CD4-positive, alpha-beta T cell (primary cell): ENCODE data around the gene SDE2. TPM values are rescaled to one million over a fixed set of nuclear protein-coding genes. Genes with fewer than 3 reads are reported as not detected.
"Not testable (repeated sequence)": the region's sequence is repeated elsewhere in the genome, so short reads cannot be mapped to it uniquely, and the experiment has no call there.

ENCODE experiments used
- ATAC-seq: fragments of 200-7000 bp; cut with Tn5 transposase; one replicate; pipeline ENCODE4 v1.10.0; 2022; ENCODE audit warnings: mild to moderate bottlenecking; ENCODE audit not compliant: poor library complexity
- CTCF ChIA-PET: fragments of 350-600 bp; sonication (Branson Sonifier 250); formaldehyde crosslinking; loops from one replicate; lab custom pipeline; 2021; ENCODE audit warnings: antibody characterized with exemption, inconsistent platforms; lab: Charles Lee
- POLR2A ChIA-PET: fragments of 350-600 bp; sonication (Branson Sonifier 250); formaldehyde crosslinking; loops from one replicate; lab custom pipeline; 2021; ENCODE audit warnings: antibody characterized with exemption, inconsistent platforms; lab: Charles Lee
- DNase-seq, 14 experiments: peaks; one replicate each; pipeline ENCODE4 v3.0.0-alpha.2; 2013 to 2020; ENCODE audit warnings: mixed read lengths in 2 of 14
- H3K27ac ChIP-seq, 2 donors: one replicate each; pipeline versions ENCODE4 v1.5.1 to v1.7.0; 2013; ENCODE audit warnings: low read length in 2 of 2, low read depth in 1 of 2, mild to moderate bottlenecking in 1 of 2
- H3K27me3 ChIP-seq, 2 experiments: 1 replicate in 1 of 2; 2 replicates in 1 of 2; pipeline versions ENCODE4 v1.6.1 to v1.7.0; 2013; ENCODE audit warnings: low read length in 2 of 2, control low read depth in 1 of 2, mild to moderate bottlenecking in 1 of 2, moderate library complexity in 1 of 2; ENCODE audit not compliant: insufficient read depth in 2 of 2, control insufficient read depth in 1 of 2
- H3K36me3 ChIP-seq: one replicate; pipeline ENCODE4 v1.6.1; 2013; ENCODE audit warnings: low read length, control low read depth; ENCODE audit not compliant: insufficient read depth
- H3K4me1 ChIP-seq: one replicate; pipeline ENCODE4 v1.6.1; 2013; ENCODE audit warnings: low read length, control low read depth; ENCODE audit not compliant: insufficient read depth
- H3K4me3 ChIP-seq: one replicate; pipeline ENCODE4 v1.5.1; 2013; ENCODE audit warnings: mild to moderate bottlenecking, low read length, moderate library complexity
- H3K9me3 ChIP-seq, 2 experiments: 1 replicate in 1 of 2; 2 replicates in 1 of 2; pipeline versions ENCODE4 v1.6.1 to v1.7.0; 2013; ENCODE audit warnings: low read length in 2 of 2, mild to moderate bottlenecking in 2 of 2, control low read depth in 1 of 2, moderate library complexity in 1 of 2; ENCODE audit not compliant: control insufficient read depth in 1 of 2, insufficient read depth in 1 of 2
- H3K27ac Mint-ChIP-seq: one replicate; pipeline ENCODE4 v1.8.0; 2020; ENCODE audit warnings: mixed read lengths
- H3K27me3 Mint-ChIP-seq: one replicate; pipeline ENCODE4 v1.8.0; 2021; ENCODE audit warnings: mixed read lengths
- H3K36me3 Mint-ChIP-seq: one replicate; pipeline ENCODE4 v1.8.0; 2021; ENCODE audit warnings: low read depth, mixed read lengths
- H3K4me1 Mint-ChIP-seq: one replicate; pipeline ENCODE4 v1.8.0; 2021; ENCODE audit warnings: low read depth, mixed read lengths
- H3K4me3 Mint-ChIP-seq: one replicate; pipeline ENCODE4 v1.8.0; 2020; ENCODE audit warnings: mild to moderate bottlenecking, mixed read lengths
- H3K9me3 Mint-ChIP-seq: one replicate; pipeline ENCODE4 v1.8.0; 2020; ENCODE audit warnings: mixed read lengths
- intact Hi-C, 2 experiments: fragments of 100-400 bp; cut with DNase I in 1 of 2; cut with micrococcal nuclease in 1 of 2; formaldehyde crosslinking; loops; one replicate each; pipeline versions ENCODE4 v1.15.1 to v1.9.0; 2023 to 2025; cut with DNase I, micrococcal nuclease
- total RNA-seq, 174 experiments: library from RNA in 2 of 174; stranded (reverse) in 2 of 174; gene quantifications; one replicate each; pipeline ENCODE4 v1.2.3 and lab custom pipeline; 2021 to 2026
- TF ChIP-seq, protein P1 (sequence below): fragments of 200-600 bp; IDR thresholded peaks from one replicate; pipeline ENCODE4 v1.8.0; 2022; ENCODE audit warnings: antibody characterized with exemption, mild to moderate bottlenecking

The SDE2 gene
- total RNA-seq, 2 experiments from 2014 or later: 48.2 to 49.3 TPM

DNA sequence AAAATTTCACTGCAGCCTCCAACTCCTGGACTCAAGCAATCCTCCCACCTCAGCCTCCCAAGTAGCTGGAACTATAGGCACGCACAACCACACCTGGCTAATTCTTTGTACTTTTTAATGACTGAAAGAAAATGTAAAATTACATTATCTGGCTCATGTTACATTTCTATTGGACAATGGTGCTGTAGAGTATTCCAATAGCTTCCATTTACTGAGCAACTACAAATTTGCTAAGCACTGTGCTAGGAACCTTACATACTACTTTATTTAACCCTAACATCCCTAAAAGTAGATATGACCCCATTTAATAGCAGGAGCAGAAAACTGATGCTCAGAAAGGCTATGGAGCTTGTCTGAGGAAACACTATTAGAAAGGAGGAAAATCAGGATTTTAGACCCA lies 19.7 kb downstream of the SDE2 start:
- H3K36me3 ChIP-seq: peaks cover 59% of the 10 kb centered on the region
- H3K4me1 ChIP-seq: peaks cover 5% of the 10 kb centered on the region
- Mint-ChIP-seq H3K36me3 (peaks cover 69% of the 10 kb centered on the region), H3K9me3 (peaks cover 2% of the 10 kb centered on the region), H3K27ac (no peak overlapping the region), H3K4me3 (no peak overlapping the region), H3K27me3 (no peaks in the 10 kb centered on the region), H3K4me1 (peaks cover 6% of the 10 kb centered on the region)
- CTCF ChIA-PET: interaction anchor here (1.7 kb wide), 1 partner anchor 505 kb away, joined by 4 read pairs; no protein-coding TSS in a partner anchor
- H3K27ac ChIP-seq: no peak overlapping the region
- intact Hi-C loops: loop anchor here (5.0 to 10.0 kb wide), 6 partner anchors 65 to 1465 kb away; partner anchors contain the start of genes TMEM63A (in 2 of the 2) and SRP9 (in 1 of the 2)
- DNase-seq: no peak
- no peak overlapping the region for H3K4me3 ChIP-seq
- H3K27me3 ChIP-seq: no peaks in the 10 kb centered on the region
- no peaks in the 10 kb centered on the region for H3K9me3 ChIP-seq
- TF ChIP-seq, protein P1, sequence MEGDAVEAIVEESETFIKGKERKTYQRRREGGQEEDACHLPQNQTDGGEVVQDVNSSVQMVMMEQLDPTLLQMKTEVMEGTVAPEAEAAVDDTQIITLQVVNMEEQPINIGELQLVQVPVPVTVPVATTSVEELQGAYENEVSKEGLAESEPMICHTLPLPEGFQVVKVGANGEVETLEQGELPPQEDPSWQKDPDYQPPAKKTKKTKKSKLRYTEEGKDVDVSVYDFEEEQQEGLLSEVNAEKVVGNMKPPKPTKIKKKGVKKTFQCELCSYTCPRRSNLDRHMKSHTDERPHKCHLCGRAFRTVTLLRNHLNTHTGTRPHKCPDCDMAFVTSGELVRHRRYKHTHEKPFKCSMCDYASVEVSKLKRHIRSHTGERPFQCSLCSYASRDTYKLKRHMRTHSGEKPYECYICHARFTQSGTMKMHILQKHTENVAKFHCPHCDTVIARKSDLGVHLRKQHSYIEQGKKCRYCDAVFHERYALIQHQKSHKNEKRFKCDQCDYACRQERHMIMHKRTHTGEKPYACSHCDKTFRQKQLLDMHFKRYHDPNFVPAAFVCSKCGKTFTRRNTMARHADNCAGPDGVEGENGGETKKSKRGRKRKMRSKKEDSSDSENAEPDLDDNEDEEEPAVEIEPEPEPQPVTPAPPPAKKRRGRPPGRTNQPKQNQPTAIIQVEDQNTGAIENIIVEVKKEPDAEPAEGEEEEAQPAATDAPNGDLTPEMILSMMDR: no peak
- POLR2A ChIA-PET: no interaction called here
- ATAC-seq: no peak

GRCh38 chr1:225977937-225978748 lies 21.0 kb downstream of the SDE2 start:
- peaks cover 6% of the 10 kb centered on the region for H3K4me1 Mint-ChIP-seq
- Histone ChIP-seq H3K4me1 (peaks cover 5% of the 10 kb centered on the region), H3K36me3 (peaks cover 47% of the 10 kb centered on the region), H3K4me3 (no peak overlapping the region), H3K27me3 (no peaks in the 10 kb centered on the region), H3K27ac (no peak overlapping the region), H3K9me3 (no peaks in the 10 kb centered on the region)
- no peak overlapping the region for H3K27ac Mint-ChIP-seq
- ChIA-PET POLR2A (no interaction called here), CTCF (interaction anchor here (1.7 to 1.9 kb wide), 2 partner anchors 9 to 504 kb away, joined by 4 to 6 read pairs; no protein-coding TSS in a partner anchor)
- ATAC-seq: no peak
- peak in 1 of 14 experiments; percentile 7 for DNase-seq
- intact Hi-C loops: loop anchor here (2.0 to 10.0 kb wide), 7 partner anchors 63 to 1463 kb away; partner anchors contain the start of genes TMEM63A (in 2 of the 2) and SRP9 (in 1 of the 2)
- no peaks in the 10 kb centered on the region for H3K27me3 Mint-ChIP-seq
- H3K9me3 Mint-ChIP-seq: peaks cover 2% of the 10 kb centered on the region
- TF ChIP-seq, protein P1: no peak
- peaks cover 61% of the 10 kb centered on the region for H3K36me3 Mint-ChIP-seq
- no peak overlapping the region for H3K4me3 Mint-ChIP-seq

- intact Hi-C loops: loop anchor here (5.0 to 10.0 kb wide), 6 partner anchors 60 to 1460 kb away; partner anchors contain the start of genes TMEM63A (in 2 of the 2) and SRP9 (in 1 of the 2)
- H3K9me3 ChIP-seq, DNase-seq, H3K27ac ChIP-seq, H3K27me3 ChIP-seq, H3K4me3 Mint-ChIP-seq, H3K4me1 Mint-ChIP-seq, H3K4me1 ChIP-seq, H3K4me3 ChIP-seq, H3K9me3 Mint-ChIP-seq, H3K27ac Mint-ChIP-seq, ATAC-seq, H3K27me3 Mint-ChIP-seq: not testable (repeated sequence)
- H3K36me3 ChIP-seq: peaks cover 20% of the 10 kb centered on the region
- ChIA-PET CTCF (interaction anchor here (1.1 to 3.2 kb wide), 4 partner anchors 9 to 500 kb away, joined by 3 to 15 read pairs (median 4); partner anchors contain the start of gene SRP9), POLR2A (interaction anchor here (1.3 to 1.5 kb wide), 4 partner anchors 24 to 502 kb away, joined by 3 to 5 read pairs (median 4); partner anchors contain the start of genes SDE2, SRP9 and TMEM63A)
- H3K36me3 Mint-ChIP-seq: peaks cover 34% of the 10 kb centered on the region
Observed at GRCh38 chr1:225975146-225975545, 24.0 kb downstream of the SDE2 start.
